NK-92 (cell line): ENCODE measurements around the gene SMIM17.

Experiments
- DNase-seq: peaks from one replicate; lab custom pipeline; 2025; ENCODE audit not compliant: unreplicated experiment; lab: John Stamatoyannopoulos, UW

Gene SMIM17

DNA sequence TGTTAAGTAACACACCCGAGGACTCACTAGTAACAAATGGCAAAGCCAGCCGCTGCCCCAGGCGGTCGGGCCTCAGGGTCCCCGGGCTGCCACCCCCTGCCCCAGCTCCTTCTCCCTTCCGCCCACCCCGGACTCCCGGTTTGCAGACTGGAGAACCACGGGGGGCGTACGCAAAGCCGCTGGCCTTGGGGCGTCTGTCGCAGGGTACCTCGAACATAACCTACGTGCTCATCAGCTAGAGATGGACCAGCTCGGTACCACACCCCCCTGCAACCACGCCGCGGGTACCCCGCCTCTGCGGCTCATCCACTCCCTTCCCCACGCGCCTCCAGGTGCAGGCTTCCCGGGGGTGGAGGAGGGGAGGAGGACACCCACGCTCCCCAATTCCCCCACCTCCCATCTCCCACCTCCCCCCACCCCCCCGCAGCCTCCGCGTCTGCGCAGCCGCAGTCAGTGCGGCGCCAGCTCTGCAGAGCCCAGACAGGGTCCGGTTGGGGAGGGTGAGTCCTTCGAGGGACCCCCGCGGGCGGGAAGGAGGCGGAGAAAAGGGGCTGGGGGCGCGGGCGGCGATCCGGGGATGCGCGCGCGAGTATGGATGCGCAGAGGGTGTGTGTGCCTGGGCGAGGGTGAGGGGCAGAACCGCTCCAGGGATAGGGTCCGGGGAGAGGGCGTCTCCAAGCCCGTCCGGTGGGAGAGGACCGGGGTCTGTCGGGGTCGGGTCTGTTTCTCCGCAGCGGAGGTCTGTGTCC lies at the start of gene SMIM17:
TSS of gene SMIM17 (plus strand) at position 449 of the 749 bp plus-strand sequence. CDS start 2,509 bp downstream, outside the sequence.
- DNase-seq: no peak

GRCh38 chr19:56594446-56594782 lies 48.5 kb upstream of the SMIM17 start:
- DNase-seq: no peak

DNA sequence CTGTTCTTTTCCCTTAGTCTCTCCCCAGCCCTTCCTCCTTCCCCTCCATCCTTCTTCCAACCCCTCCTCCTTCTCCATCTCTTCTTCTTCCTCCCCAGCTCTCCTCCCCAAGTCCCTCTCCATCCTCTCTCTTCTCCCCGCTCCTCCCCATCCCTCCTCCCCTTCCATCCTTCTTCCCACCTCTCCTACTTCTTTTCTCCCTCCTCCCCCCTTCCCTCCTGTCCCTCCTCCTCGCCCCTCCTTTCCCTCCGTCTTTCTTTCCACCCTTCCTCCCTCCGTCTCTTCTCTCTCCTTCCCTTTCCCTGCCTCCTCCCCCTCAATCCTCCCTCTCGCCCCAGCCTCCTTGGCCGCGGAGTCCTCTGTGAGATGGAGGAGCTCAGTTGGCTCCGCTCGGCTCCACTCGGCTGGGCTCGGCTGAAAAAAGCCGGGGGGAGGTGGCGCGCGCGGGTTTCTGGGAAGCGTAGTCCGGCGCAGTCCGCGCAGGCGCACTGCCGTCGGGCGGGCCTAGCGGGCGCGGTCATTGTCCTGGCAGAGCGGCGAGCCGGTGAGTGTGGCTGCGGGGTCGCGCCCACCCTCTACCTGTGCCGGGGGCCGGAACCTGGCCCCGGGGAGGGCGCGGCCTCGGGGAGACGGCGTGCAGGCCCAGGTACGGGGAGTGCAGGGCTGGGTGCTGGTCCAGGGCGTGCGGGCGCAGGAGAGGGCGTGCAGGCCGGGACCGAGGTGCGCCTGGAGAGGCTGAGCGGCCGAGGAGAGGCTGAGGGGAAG lies 48.0 kb upstream of the SMIM17 start, which contains the start of gene ZNF71:
TSS of gene ZNF71 (plus strand) at position 520 of the 765 bp plus-strand sequence. CDS start 6,257 bp downstream, outside the sequence.
- DNase-seq: peak; percentile 23

GRCh38 chr19:56595548-56595899 lies 47.4 kb upstream of the SMIM17 start:
- DNase-seq: no peak

GRCh38 chr19:56596676-56597075 lies 46.3 kb upstream of the SMIM17 start:
- no peak for DNase-seq

DNA sequence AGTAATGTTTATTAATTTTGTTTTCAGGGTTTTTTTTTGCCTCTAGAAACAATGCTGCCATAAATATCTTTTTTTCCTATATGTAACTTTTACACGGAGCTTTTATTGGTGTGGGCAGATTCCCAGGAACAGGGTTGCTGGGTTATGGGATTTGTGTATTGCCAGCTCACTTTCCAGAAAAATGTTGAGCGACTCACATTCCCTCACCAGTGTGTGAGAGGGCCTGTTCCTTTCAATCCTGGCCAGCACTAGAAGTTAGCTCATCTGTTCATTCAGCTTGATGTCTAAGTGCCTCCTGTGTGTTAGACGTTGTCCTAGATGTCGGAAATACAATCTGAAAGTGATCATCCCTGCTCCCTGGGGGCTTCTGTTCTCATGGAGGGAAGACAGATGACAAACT lies 45.3 kb upstream of the SMIM17 start:
- DNase-seq: no peak

DNA sequence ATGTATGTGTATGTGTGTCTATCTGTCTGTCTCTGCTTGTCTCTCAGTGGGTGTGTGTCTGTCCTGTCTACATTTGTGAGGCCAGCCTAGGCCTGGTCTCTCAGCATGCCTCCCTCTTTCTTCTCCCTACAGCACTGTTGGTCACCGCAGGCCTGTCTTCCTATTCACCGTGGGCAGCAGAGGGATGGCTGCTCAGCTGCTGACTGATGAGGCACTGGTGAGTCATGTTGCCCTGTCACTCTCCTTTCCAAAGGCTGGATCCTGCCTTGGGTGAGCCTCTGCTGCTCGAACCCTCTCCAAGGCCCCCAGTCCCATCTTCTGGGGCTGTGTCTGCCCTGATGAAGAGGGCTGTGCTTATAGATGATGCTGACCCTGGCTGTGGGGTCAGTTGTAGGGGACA lies 41.6 kb upstream of the SMIM17 start:
- DNase-seq: no peak

GRCh38 chr19:56603829-56604228 lies 39.1 kb upstream of the SMIM17 start:
- no peak for DNase-seq

DNA sequence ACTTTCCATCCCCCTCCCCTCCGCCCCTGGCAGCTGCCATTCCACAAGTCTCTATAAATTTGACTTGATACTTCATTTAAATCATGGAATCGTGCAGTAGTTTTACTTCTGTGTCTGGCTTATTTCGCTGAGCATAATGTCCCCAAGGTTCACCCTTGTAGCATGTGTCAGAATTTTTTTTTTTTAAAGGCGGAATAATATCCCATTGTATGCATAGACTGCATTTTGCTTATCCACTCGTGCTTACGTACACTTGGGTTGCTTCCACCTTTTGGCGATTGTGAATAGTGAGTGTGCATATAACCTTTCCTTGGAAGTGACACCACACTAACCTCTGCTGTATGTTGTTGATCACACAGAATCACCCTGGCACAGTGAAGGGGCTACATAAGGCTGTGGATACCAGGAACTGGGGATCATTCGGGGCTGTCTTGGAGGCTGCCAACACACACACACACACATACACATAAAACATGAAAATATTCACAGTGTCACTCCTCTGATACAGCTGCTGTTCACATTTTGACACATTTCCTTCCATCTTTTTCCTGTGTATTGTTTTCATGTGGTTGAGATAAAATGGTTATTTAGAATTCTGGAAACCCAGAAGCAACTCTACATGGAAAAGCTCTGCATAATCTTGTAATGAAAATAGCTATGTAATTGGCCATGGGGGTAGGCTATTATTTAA lies 34.5 kb upstream of the SMIM17 start:
- DNase-seq: no peak

DNA sequence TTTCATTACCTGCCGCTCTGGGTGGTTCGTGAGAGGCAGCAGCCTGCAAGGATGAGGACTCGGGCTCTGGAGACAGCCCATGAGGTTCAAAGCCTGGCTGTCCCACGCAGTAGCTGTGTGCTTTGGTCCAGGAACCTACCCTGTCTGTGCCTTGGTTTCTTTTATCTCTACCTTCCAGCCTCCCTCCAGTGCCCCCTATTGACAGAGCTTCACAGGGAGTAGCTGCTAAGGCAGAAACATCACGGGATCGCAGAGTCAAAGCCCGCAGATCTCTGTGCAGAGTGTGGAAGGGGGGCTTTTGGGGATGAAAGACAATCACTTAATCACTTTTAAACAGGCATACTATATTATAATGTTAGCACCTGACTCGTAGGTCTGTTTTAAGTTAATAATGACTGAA lies 31.7 kb upstream of the SMIM17 start:
- DNase-seq: no peak

GRCh38 chr19:56612737-56613136 lies 30.2 kb upstream of the SMIM17 start:
- DNase-seq: no peak

GRCh38 chr19:56613639-56614038 lies 29.3 kb upstream of the SMIM17 start:
- DNase-seq: no peak

GRCh38 chr19:56617531-56617930 lies 25.4 kb upstream of the SMIM17 start:
- no peak for DNase-seq

- DNase-seq: no peak
Observed at GRCh38 chr19:56619121-56619520, 23.8 kb upstream of the SMIM17 start.

DNA sequence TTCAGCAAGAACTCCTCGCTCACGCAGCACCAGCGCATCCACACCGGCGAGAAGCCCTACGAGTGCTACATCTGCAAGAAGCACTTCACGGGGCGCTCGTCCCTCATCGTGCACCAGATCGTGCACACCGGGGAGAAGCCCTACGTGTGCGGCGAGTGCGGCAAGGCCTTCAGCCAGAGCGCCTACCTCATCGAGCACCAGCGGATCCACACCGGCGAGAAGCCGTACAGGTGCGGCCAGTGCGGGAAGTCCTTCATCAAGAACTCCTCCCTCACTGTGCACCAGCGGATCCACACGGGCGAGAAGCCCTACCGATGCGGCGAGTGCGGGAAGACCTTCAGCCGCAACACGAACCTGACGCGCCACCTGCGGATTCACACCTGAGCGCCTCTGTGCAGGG lies 20.6 kb upstream of the SMIM17 start:
- no peak for DNase-seq

DNA sequence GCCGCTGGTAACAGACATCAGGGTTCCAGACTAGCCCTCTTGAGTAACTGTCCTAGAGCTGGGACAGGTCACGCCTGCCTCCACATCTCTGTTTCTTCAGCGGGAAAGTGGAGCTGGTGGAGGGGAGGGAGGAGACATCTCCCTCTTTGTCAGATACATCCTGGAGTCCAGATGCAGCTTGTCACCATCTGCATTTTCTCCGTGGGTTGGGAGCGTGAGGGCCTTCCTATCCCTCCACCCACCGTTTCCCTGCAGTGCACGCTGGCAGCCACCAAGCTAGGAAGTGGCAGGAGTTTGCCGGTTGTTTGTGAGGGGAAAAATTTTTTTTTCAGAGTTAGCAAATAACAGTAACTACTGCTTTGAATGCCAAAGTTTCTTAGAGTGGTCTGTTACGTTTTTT lies 20.0 kb upstream of the SMIM17 start:
- no peak for DNase-seq

DNA sequence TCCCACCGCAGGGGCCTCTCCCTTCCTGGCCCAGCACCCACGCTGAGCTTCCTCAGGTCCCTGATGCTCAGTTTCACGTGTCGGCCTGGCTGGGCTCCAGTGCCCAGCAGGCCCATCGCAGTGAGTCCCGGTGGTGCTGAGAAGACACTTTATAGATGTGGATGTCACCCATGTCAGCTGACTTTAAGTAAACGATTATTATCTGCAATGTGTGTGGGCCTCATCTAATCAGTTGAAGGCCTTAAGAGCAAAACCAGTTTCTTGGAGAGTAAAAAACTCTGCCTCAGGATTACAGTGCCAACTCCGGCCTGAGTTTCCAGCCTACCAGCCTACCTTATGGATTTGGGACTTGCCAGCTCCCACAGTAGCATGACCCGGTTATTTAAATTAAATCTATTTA lies 17.3 kb upstream of the SMIM17 start:
- no peak for DNase-seq

DNA sequence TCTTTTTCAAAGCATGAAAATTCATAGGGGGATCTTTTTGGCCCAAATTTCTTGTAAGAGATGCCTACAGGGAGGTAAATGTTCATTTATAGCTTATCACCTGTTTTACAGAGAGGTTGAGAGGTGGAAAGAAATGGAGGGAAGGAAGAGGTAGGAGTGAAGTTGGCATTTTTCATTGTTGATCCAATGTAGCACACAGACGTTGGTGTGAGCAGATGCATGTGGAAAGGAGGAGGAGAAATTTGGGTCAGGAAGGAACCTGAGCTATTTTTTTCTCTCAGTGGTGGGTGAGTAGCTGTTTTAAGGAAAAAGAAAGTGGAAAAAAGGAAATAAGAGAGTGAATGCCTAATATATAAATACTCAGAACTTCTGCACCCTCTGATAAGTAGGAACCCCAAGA lies 9.9 kb upstream of the SMIM17 start:
- no peak for DNase-seq

GRCh38 chr19:56637976-56638555 lies 4.9 kb upstream of the SMIM17 start:
- no peak for DNase-seq

DNA sequence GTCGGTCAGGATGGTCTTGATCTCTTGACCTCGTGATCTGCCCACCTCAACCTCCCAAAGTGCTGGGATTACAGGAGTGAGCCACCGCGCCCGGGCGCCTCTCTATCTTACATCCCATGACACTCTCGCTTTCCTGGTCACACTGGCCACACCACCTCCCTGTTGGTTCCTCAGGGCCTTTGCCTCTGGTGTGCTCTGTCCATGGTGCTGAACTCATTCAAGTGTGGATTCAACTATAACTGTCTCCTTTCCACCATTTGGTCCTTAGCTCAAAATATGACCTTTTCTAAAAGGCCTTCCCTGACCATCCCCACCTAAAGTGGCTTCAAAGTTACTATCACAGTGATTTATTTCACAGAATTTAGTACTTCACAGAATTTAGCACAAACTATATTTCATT lies 3.7 kb upstream of the SMIM17 start:
- DNase-seq: no peak

GRCh38 chr19:56643460-56643955 lies 549 bp downstream of the SMIM17 start:
- DNase-seq: no peak
